GM12864 (cell line): ENCODE data around the gene FLYWCH1.

Source experiments
- DNase-seq: peaks from one replicate; pipeline ENCODE4 v3.0.0-alpha.2; 2011; ENCODE audit warnings: low read depth
- H3K4me3 ChIP-seq: 2 replicates; pipeline ENCODE4 v1.5.1; 2011; ENCODE audit warnings: mild to moderate bottlenecking, low read depth, low read length, control low read depth
- CTCF ChIP-seq: IDR thresholded peaks from 2 replicates; pipeline ENCODE4 v1.5.1; 2011; ENCODE audit warnings: low read depth, mild to moderate bottlenecking, moderate library complexity, low read length, control low read depth, inconsistent platforms; ENCODE audit errors: missing control alignments

The FLYWCH1 gene

GRCh38 chr16:2969545-2970521 is 58.1 kb downstream of the FLYWCH1 start:
- H3K4me3 ChIP-seq: peak overlapping the region; percentile 91
- no peak for DNase-seq

GRCh38 chr16:2970563-2970962 is 58.8 kb downstream of the FLYWCH1 start:
- no peak for DNase-seq

More at GRCh38 chr16:2969545-2970521, 58.1 kb downstream of the FLYWCH1 start:
- peak; percentile 66 for TF ChIP-seq CTCF

GRCh38 chr16:2971134-2971984 is 59.6 kb downstream of the FLYWCH1 start:
- no peak for DNase-seq
- H3K4me3 ChIP-seq: no peak overlapping the region
- TF ChIP-seq CTCF: no peak

More at GRCh38 chr16:2970563-2970962, 58.8 kb downstream of the FLYWCH1 start:
- H3K4me3 ChIP-seq: peak overlapping the region; percentile 91
- no peak for TF ChIP-seq CTCF

GRCh38 chr16:2971985-2972784 is 60.5 kb downstream of the FLYWCH1 start:
- no peak overlapping the region for H3K4me3 ChIP-seq
- TF ChIP-seq CTCF: no peak
- no peak for DNase-seq

- no peak for DNase-seq
- no peak overlapping the region for H3K4me3 ChIP-seq
Measured at GRCh38 chr16:2973093-2973492, 61.4 kb downstream of the FLYWCH1 start.

More at GRCh38 chr16:2973093-2973492, 61.4 kb downstream of the FLYWCH1 start:
- no peak for TF ChIP-seq CTCF
